ENCODE measurements around the gene KATNAL2. TPM values are rescaled to one million over a fixed set of nuclear protein-coding genes. Genes with fewer than 3 reads are reported as not detected.

KATNAL2 gene
- total RNA-seq, 1 donor from 2014 or later, result 5.4 TPM

GRCh38 chr18:47151439-47151838, 234.0 kb downstream of the KATNAL2 start:
- no peak for DNase-seq
- peak overlapping the region; percentile 98 for H3K27ac ChIP-seq (replicated peaks)
- intact Hi-C loops (cut with micrococcal nuclease), result no loop called here
- peaks cover 55% of the 10 kb centered on the region for H3K4me1 ChIP-seq
- H3K27me3 ChIP-seq (ENCODE audit: low read depth), result no peaks in the 10 kb centered on the region
- no peak for TF ChIP-seq CTCF (IDR thresholded peaks at IDR 0.05; ENCODE audit: borderline replicate concordance)
- peak overlapping the region; percentile 81 for H3K4me3 ChIP-seq
- peaks cover 20% of the 10 kb centered on the region for H3K36me3 ChIP-seq
- no peaks in the 10 kb centered on the region for H3K9me3 ChIP-seq (replicated peaks)

Other genes with a start within 250 kb of the KATNAL2 start
- 6.2 TPM for gene ST8SIA5, start 160.5 kb upstream of the KATNAL2 start, total RNA-seq
- gene PIAS2, start 95 bp upstream of the KATNAL2 start, total RNA-seq, result 33.2 TPM
- not detected for gene ELOA2, start 118.0 kb downstream of the KATNAL2 start, total RNA-seq
- 42.3 TPM for gene HDHD2, start 232.9 kb downstream of the KATNAL2 start, total RNA-seq

All from left ventricle myocardium inferior (tissue), 1 donor.